Naive thymus-derived CD4-positive, alpha-beta T cell (primary cell): Measurements from ENCODE around the gene EPX. TPM values are rescaled to one million over a fixed set of nuclear protein-coding genes. Genes with fewer than 3 reads are reported as not detected.

ENCODE experiments used
- ATAC-seq: fragments of 150-1000 bp; cut with Tn5 transposase; 2 replicates; pipeline ENCODE4 v1.10.0; 2021; ENCODE audit warnings: mild to moderate bottlenecking, moderate library complexity
- CTCF ChIA-PET: fragments of 350-600 bp; sonication (Branson Sonifier 250); formaldehyde crosslinking; loops from one replicate; lab custom pipeline; 2021; ENCODE audit warnings: antibody characterized with exemption; lab: Charles Lee
- POLR2A ChIA-PET: fragments of 350-600 bp; sonication (Branson Sonifier 250); formaldehyde crosslinking; loops from one replicate; lab custom pipeline; 2021; ENCODE audit warnings: antibody characterized with exemption, inconsistent platforms; lab: Charles Lee
- DNase-seq, 9 donors: peaks; one replicate each; pipeline versions ENCODE4 v3.0.0 to v3.0.0-alpha.2; 2020 to 2022; ENCODE audit warnings: mixed read lengths in 1 of 9
- H3K27ac ChIP-seq: one replicate; pipeline ENCODE4 v1.7.0; 2013; ENCODE audit warnings: mild to moderate bottlenecking, low read depth, low read length, moderate library complexity
- H3K27me3 ChIP-seq, 2 donors: one replicate each; pipeline ENCODE4 v1.7.0; 2013; ENCODE audit warnings: low read length in 2 of 2, mild to moderate bottlenecking in 2 of 2, moderate library complexity in 2 of 2; ENCODE audit not compliant: control insufficient read depth in 2 of 2, insufficient read depth in 2 of 2
- H3K36me3 ChIP-seq, 3 experiments: 1 replicate in 2 of 3; 2 replicates in 1 of 3; pipeline ENCODE4 v1.7.0; 2013; ENCODE audit warnings: low read length in 3 of 3, mild to moderate bottlenecking in 3 of 3, moderate library complexity in 1 of 3; ENCODE audit not compliant: insufficient read depth in 3 of 3, control insufficient read depth in 2 of 3
- H3K4me1 ChIP-seq, 2 donors: one replicate each; pipeline ENCODE4 v1.7.0; 2013; ENCODE audit warnings: low read length in 2 of 2, mild to moderate bottlenecking in 2 of 2, moderate library complexity in 1 of 2; ENCODE audit not compliant: control insufficient read depth in 2 of 2, insufficient read depth in 2 of 2
- H3K4me3 ChIP-seq: 2 replicates; pipeline ENCODE4 v1.7.0; 2013; ENCODE audit warnings: mild to moderate bottlenecking, low read length
- H3K9me3 ChIP-seq, 3 experiments: 1 replicate in 2 of 3; 2 replicates in 1 of 3; pipeline ENCODE4 v1.7.0; 2013; ENCODE audit warnings: low read length in 3 of 3; ENCODE audit not compliant: control insufficient read depth in 2 of 3
- H3K27ac Mint-ChIP-seq, 9 donors: one replicate each; pipeline ENCODE4 v1.8.0; 2020 to 2022; ENCODE audit warnings: mixed read lengths in 9 of 9, mild to moderate bottlenecking in 8 of 9, moderate library complexity in 5 of 9, inconsistent platforms in 2 of 9
- H3K27me3 Mint-ChIP-seq, 5 donors: one replicate each; pipeline ENCODE4 v1.8.0; 2021 to 2022; ENCODE audit warnings: mixed read lengths in 5 of 5, mild to moderate bottlenecking in 1 of 5
- H3K36me3 Mint-ChIP-seq, 5 donors: one replicate each; pipeline ENCODE4 v1.8.0; 2020 to 2022; ENCODE audit warnings: mixed read lengths in 5 of 5, mild to moderate bottlenecking in 3 of 5, inconsistent platforms in 1 of 5
- H3K4me1 Mint-ChIP-seq, 7 donors: one replicate each; pipeline ENCODE4 v1.8.0; 2020 to 2022; ENCODE audit warnings: mixed read lengths in 7 of 7, mild to moderate bottlenecking in 3 of 7, inconsistent platforms in 1 of 7
- H3K4me3 Mint-ChIP-seq, 10 donors: one replicate each; pipeline ENCODE4 v1.8.0; 2020 to 2022; ENCODE audit warnings: mild to moderate bottlenecking in 10 of 10, mixed read lengths in 10 of 10, moderate library complexity in 6 of 10, inconsistent platforms in 2 of 10
- H3K9me3 Mint-ChIP-seq, 11 donors: one replicate each; pipeline ENCODE4 v1.8.0; 2020 to 2022; ENCODE audit warnings: mixed read lengths in 11 of 11, mild to moderate bottlenecking in 4 of 11, inconsistent platforms in 1 of 11, moderate library complexity in 1 of 11
- intact Hi-C, 2 donors: fragments of 100-400 bp; cut with micrococcal nuclease; formaldehyde crosslinking; loops; one replicate each; pipeline ENCODE4 v1.15.1; 2023
- polyA plus RNA-seq, 2 donors: library from polyadenylated mRNA; unstranded; fragments of 300-500 nt; fragmentation: Illumina TruSeq; gene quantifications; one replicate each; pipeline ENCODE4 v1.2.3, GENCODE V29; 2021
- total RNA-seq, 6 experiments: library from RNA in 5 of 6; stranded (reverse) in 5 of 6; gene quantifications; 1 replicate in 5 of 6; 2 replicates in 1 of 6; pipeline ENCODE4 v1.2.3 and lab custom pipeline; 2021 to 2026

Gene EPX
- total and polyA plus RNA-seq, 7 experiments from 2014 or later = not detected

DNA sequence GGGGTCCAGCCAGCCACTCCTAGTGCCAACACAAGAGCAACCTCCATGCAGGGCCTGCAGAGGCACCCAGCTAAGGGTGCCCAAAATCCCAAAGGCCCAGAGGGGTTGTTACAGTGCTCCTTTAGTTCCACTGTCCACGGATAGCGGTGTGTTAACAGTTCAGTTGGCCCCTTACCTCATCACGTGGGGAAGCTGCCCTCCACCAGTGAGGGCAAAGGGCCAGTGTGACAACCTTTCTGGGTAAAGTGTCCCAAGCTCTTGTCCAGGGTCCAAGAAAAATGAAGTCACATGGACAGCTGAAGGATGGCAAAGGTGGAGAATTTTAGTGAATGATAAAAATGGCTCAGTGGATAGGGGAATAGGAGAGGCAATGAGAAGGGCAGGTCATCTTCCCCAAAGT, 35.2 kb downstream of the EPX start:
- no peak overlapping the region for H3K4me3 ChIP-seq
- H3K36me3 ChIP-seq = no peaks in the 10 kb centered on the region
- Mint-ChIP-seq H3K4me1 (peaks cover 0 to 13% (median 0%) of the 10 kb centered on the region in 7 donors), H3K27me3 (peaks cover 5 to 62% (median 18%) of the 10 kb centered on the region in 5 donors), H3K9me3 (peaks cover 0 to 2% (median 0%) of the 10 kb centered on the region in 11 donors), H3K27ac (peak overlapping the region in 1 of 9 donors; percentile 36), H3K4me3 (no peak overlapping the region), H3K36me3 (no peaks in the 10 kb centered on the region)
- no peak overlapping the region for H3K27ac ChIP-seq
- no peaks in the 10 kb centered on the region for H3K4me1 ChIP-seq
- DNase-seq (no peak), ATAC-seq (no peak)
- CTCF ChIA-PET = interaction anchor here (0.6 to 0.8 kb wide), 2 partner anchors 14 to 1604 kb away, joined by 3 read pairs; no protein-coding TSS in a partner anchor
- intact Hi-C loops = no loop called here
- POLR2A ChIA-PET = no interaction called here
- H3K9me3 ChIP-seq = no peaks in the 10 kb centered on the region
- no peaks in the 10 kb centered on the region for H3K27me3 ChIP-seq

DNA sequence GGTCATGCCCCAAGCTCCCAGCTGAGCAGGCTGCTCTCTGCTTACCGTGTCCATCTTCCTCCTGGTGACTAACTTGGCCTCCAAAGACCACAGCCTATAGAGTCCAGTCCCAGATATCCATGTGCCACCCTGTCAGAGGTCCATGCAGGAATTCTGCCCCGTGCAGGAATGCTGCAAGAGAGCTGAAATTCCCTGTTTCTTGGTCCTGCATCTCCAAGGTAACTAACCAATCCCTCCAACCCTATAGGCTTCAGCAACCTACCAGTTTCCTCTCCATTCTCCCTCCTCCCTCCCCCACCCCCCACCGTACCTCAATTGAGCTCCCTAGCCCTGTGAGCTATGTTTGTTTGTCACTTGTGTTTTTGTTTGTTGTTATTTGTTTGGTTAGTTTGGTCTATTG, 36.2 kb downstream of the EPX start:
- ChIA-PET POLR2A (interaction anchor here (0.8 kb wide), 1 partner anchor 172 kb away, joined by 4 read pairs; no protein-coding TSS in a partner anchor), CTCF (interaction anchor here (1.5 kb wide), 1 partner anchor 21 kb away, joined by 3 read pairs; no protein-coding TSS in a partner anchor)
- no peak overlapping the region for H3K4me3 ChIP-seq
- peaks cover 5 to 59% (median 18%) of the 10 kb centered on the region in 5 donors for H3K27me3 Mint-ChIP-seq
- no peak overlapping the region for H3K4me3 Mint-ChIP-seq
- intact Hi-C loops = no loop called here
- H3K9me3 Mint-ChIP-seq = peaks cover 0 to 2% (median 0%) of the 10 kb centered on the region in 11 donors
- no peaks in the 10 kb centered on the region for H3K27me3 ChIP-seq
- no peak for ATAC-seq
- no peaks in the 10 kb centered on the region for H3K9me3 ChIP-seq
- H3K4me1 ChIP-seq = no peaks in the 10 kb centered on the region
- no peak overlapping the region for H3K27ac Mint-ChIP-seq
- peaks cover 0 to 16% (median 0%) of the 10 kb centered on the region in 7 donors for H3K4me1 Mint-ChIP-seq
- H3K27ac ChIP-seq = no peak overlapping the region
- DNase-seq = no peak
- no peaks in the 10 kb centered on the region for H3K36me3 Mint-ChIP-seq
- H3K36me3 ChIP-seq = no peaks in the 10 kb centered on the region

DNA sequence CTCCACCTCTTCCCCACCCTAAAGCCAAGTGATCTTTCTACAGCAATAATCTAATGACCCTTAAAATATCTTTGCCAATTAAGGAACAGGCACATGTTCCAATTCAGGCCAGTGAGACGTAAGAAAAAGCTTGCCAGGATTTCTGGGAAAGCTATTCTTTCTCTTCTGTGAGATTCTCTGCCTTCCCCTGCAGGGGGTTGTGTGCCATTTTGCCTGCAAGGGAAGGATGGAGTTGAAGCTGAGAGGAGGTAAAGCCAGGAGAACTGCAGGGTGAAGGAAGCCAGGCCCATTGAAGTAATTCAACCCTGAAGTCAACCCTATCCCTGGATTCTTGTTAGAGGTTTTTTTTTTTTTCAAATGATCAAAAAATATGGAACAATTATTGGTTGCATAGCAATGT, 36.9 kb downstream of the EPX start:
- H3K27ac Mint-ChIP-seq = no peak overlapping the region
- ChIA-PET CTCF (interaction anchor here (1.5 kb wide), 1 partner anchor 20 kb away, joined by 3 read pairs; no protein-coding TSS in a partner anchor), POLR2A (no interaction called here)
- ATAC-seq (no peak), DNase-seq (no peak)
- no peaks in the 10 kb centered on the region for H3K27me3 ChIP-seq
- H3K4me1 Mint-ChIP-seq = peaks cover 0 to 12% (median 0%) of the 10 kb centered on the region in 7 donors
- H3K4me3 Mint-ChIP-seq = no peak overlapping the region
- peaks cover 5 to 59% (median 17%) of the 10 kb centered on the region in 5 donors for H3K27me3 Mint-ChIP-seq
- no peak overlapping the region for H3K27ac ChIP-seq
- H3K4me3 ChIP-seq = no peak overlapping the region
- no peaks in the 10 kb centered on the region for H3K36me3 ChIP-seq
- H3K9me3 ChIP-seq = no peaks in the 10 kb centered on the region
- intact Hi-C loops = no loop called here
- H3K4me1 ChIP-seq = no peaks in the 10 kb centered on the region
- no peaks in the 10 kb centered on the region for H3K36me3 Mint-ChIP-seq
- peaks cover 0 to 2% (median 0%) of the 10 kb centered on the region in 11 donors for H3K9me3 Mint-ChIP-seq

DNA sequence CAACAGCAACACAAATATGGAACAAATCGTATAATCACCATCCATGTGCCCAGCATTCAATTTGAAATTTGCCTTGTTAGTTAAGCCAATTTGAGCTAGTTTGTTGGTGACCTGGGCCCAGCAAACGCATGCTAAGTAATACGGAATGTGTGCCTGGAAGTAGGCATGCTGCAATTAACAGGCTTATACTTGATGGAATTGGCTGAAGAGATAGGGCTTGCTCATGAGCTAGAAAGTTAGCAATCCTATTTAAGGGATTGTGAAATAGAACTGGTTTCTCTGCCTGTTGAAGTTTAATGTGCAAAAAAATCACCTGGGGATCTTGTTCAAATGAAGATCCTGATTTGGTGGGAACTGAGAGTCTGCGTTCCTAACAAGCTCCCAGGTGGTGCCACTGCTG, 37.4 kb downstream of the EPX start:
- DNase-seq (no peak), ATAC-seq (no peak)
- H3K36me3 Mint-ChIP-seq = no peaks in the 10 kb centered on the region
- H3K27ac Mint-ChIP-seq = no peak overlapping the region
- no peak overlapping the region for H3K27ac ChIP-seq
- ChIA-PET CTCF (no interaction called here), POLR2A (no interaction called here)
- no peaks in the 10 kb centered on the region for H3K4me1 ChIP-seq
- H3K27me3 Mint-ChIP-seq = peaks cover 7 to 61% (median 16%) of the 10 kb centered on the region in 5 donors
- peaks cover 0 to 2% (median 0%) of the 10 kb centered on the region in 11 donors for H3K9me3 Mint-ChIP-seq
- H3K4me1 Mint-ChIP-seq = peaks cover 0 to 12% (median 0%) of the 10 kb centered on the region in 7 donors
- no peaks in the 10 kb centered on the region for H3K36me3 ChIP-seq
- H3K4me3 Mint-ChIP-seq = no peak overlapping the region
- H3K4me3 ChIP-seq = no peak overlapping the region
- intact Hi-C loops = no loop called here
- H3K27me3 ChIP-seq = no peaks in the 10 kb centered on the region
- H3K9me3 ChIP-seq = no peaks in the 10 kb centered on the region

DNA sequence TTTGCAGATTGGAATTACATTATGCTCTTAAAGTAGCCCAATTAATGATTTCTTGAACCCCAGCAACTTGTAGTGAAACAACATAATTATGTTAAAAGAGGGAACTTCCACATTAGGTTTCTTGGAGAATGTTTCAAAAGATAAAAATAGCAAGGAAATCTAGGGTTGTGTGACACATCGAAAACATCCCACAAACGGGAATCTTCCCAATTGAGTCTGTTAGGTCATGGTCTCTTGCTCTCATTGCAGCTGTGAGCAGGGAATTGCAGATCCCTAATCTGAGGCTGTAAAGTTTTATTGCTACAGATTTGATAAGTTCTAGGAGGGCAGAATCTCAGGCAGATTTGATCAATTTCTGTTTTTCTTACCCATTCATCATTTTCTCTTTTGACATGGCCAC, 39.1 kb downstream of the EPX start:
- POLR2A ChIA-PET = interaction anchor here (0.8 kb wide), 1 partner anchor 1253 kb away, joined by 3 read pairs; no protein-coding TSS in a partner anchor
- H3K27ac Mint-ChIP-seq = peak overlapping the region in 1 of 9 donors; percentile 48
- peaks cover 18 to 69% (median 26%) of the 10 kb centered on the region in 5 donors for H3K27me3 Mint-ChIP-seq
- Histone ChIP-seq H3K4me3 (no peak overlapping the region), H3K9me3 (no peaks in the 10 kb centered on the region), H3K4me1 (no peaks in the 10 kb centered on the region), H3K27ac (no peak overlapping the region), H3K27me3 (no peaks in the 10 kb centered on the region), H3K36me3 (no peaks in the 10 kb centered on the region)
- peaks cover 0 to 12% (median 0%) of the 10 kb centered on the region in 7 donors for H3K4me1 Mint-ChIP-seq
- no peak overlapping the region for H3K4me3 Mint-ChIP-seq
- no peak for DNase-seq
- CTCF ChIA-PET = interaction anchor here (0.6 kb wide), 1 partner anchor 50 kb away, joined by 3 read pairs; no protein-coding TSS in a partner anchor
- intact Hi-C loops = no loop called here
- no peaks in the 10 kb centered on the region for H3K36me3 Mint-ChIP-seq
- H3K9me3 Mint-ChIP-seq = peaks cover 0 to 2% (median 0%) of the 10 kb centered on the region in 11 donors
- no peak for ATAC-seq

DNA sequence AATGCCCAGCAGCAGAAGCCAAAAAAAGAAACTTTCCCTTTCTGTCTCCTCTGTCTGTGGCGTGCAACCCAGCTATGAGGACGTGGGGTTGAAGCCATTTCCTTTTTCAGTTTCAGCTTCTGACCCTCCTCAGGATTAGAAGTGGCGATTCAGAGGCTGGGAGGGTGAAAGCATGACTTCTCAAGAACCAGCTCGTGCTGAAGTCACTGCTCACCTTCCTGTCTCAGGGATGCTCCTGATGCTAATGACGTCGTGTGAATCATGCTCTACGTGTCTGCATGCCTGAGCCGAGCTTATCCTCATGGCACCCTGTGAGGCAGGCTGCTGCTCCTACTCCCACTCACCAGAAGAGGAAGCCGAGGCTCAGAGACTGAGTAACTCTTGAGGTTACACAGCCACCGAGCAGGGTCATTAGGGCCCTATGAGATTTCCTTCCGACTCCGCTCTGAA, 40.2 kb downstream of the EPX start:
- POLR2A ChIA-PET = interaction anchor here (0.8 kb wide), 1 partner anchor 1254 kb away, joined by 3 read pairs; no protein-coding TSS in a partner anchor
- Histone ChIP-seq H3K27me3 (no peaks in the 10 kb centered on the region), H3K4me3 (no peak overlapping the region), H3K9me3 (no peaks in the 10 kb centered on the region), H3K27ac (no peak overlapping the region), H3K4me1 (no peaks in the 10 kb centered on the region), H3K36me3 (no peaks in the 10 kb centered on the region)
- Mint-ChIP-seq H3K36me3 (no peaks in the 10 kb centered on the region), H3K27me3 (peaks cover 10 to 71% (median 25%) of the 10 kb centered on the region in 5 donors), H3K27ac (peak overlapping the region in 1 of 9 donors; percentile 54), H3K4me3 (peak overlapping the region in 1 of 10 donors; percentile 23), H3K9me3 (peaks cover 0 to 2% (median 0%) of the 10 kb centered on the region in 11 donors), H3K4me1 (peaks cover 0 to 12% (median 0%) of the 10 kb centered on the region in 7 donors)
- CTCF ChIA-PET = no interaction called here
- intact Hi-C loops = no loop called here
- DNase-seq (no peak), ATAC-seq (peak; percentile 91)
